IPS DF 19.7 (cell line): ENCODE data around the gene PPIA.
"Not testable (repeated sequence)": the region's sequence is repeated elsewhere in the genome, so short reads cannot be mapped to it uniquely, and the experiment has no call there.

Experiments used
- DNase-seq: peaks from one replicate; pipeline ENCODE4 v3.0.0-alpha.2; 2013; ENCODE audit warnings: low read depth, low spot score

The PPIA gene

GRCh38 chr7:44827567-44827966 is 31.1 kb downstream of the PPIA start:
- no peak for DNase-seq

DNA sequence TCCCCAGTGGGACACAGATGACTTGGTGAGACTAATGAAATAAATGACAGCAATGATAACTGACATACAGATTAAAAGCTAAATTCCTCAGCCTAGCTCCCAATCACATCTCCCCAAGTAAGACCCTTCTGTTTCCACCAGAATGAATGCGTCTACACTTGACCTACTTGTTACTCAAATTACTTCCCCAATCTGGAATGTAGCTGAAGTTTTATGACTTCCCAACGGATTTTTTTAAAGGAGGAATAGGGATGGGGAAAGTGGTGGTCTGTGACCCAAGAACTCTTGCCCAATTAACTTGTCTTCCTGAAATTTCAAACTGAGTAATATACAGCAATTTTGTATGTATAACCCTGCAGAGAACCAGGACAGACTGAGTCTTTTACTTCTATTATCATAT is 42.3 kb downstream of the PPIA start:
- DNase-seq = no peak

GRCh38 chr7:44842675-44843074 is 46.2 kb downstream of the PPIA start:
- DNase-seq = not testable (repeated sequence)

DNA sequence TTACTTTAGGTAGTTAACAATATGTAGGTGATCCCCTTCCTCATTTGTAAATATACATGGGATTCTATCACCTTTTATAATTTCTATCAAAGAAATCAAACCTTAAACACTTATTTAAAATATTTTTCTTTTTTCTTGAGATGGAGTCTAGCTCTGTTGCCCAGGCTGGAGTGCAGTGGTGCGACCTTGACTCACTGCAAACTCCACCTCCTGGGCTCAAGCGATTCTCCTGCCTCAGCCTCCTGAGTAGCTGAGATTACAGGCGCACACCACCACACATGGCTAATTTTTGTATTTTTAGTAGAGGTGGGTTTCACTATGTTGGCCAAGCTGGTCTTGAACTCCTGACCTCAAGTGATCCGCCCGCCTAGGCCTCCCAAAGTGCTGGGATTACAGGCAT is 47.0 kb downstream of the PPIA start:
- DNase-seq = not testable (repeated sequence)

DNA sequence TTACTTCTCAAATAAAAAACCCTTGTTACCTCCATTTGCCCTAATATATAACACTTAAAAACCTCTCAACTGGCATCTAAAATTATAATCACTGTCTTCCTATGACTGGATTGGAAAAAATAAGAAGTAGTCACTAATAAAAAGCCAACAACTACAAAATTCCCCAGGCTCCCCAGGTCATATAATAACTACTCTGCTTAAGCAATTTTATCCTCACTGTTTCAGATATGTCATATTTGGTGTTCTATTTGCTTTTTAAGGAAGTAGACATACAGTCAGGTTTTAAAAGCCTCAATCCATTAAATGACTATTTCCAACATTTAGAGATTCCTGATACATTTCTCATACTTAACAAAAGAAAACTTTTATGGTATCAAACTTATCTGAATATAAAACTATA is 49.0 kb downstream of the PPIA start:
- no peak for DNase-seq

GRCh38 chr7:44846390-44846789 is 49.9 kb downstream of the PPIA start:
- not testable (repeated sequence) for DNase-seq

- no peak for DNase-seq
These were observed 50.5 kb downstream of the PPIA start for GRCh38 chr7:44846816-44847508.

- DNase-seq = peak; percentile 25
These were observed 51.0 kb downstream of the PPIA start for GRCh38 chr7:44847509-44847919.

DNA sequence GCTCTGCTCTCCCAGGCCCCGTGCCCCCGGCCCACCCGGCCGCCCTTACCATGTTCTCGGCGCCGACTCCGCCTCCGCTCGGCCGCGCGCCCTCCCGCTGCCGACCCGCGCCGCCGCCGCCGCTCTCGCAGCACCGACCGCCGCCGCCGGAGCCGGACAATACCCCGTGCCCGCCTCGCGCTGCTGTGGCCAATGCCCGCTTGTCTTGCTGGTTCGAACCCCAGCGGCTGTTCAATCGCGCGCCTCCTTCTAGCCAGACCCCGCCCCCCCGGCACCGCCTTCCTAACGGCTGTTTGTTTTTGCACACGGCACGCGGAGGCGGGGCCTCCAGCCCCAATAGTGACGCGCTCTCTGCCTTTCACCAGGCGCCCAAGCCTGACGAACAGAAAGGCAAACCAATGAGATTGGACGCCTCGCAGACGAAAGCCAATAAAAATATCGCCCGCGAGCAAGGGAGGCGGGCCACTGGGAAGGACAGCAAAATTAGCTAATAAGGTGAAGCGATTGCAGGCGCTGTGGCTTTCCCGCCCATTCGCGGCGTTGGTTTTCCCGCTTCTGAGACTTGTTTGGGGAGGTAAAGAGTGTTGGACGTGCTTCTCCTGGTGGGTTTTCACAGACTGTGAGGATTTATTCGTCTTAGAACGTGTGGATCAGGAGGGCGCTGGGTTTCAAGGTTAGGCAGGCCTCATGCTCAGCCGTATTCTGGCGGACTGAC is 51.6 kb downstream of the PPIA start, which contains the start of gene H2AZ2:
H2AZ2 (minus strand) TSS at position 168 of the 715 bp plus-strand sequence; CDS start at position 52, 116 bp downstream.
- peak; percentile 97 for DNase-seq

- no peak for DNase-seq
These were observed 52.9 kb downstream of the PPIA start for GRCh38 chr7:44849259-44849884.

- no peak for DNase-seq
These were observed 53.5 kb downstream of the PPIA start for GRCh38 chr7:44849885-44850544.

- DNase-seq = no peak
These were observed 56.1 kb downstream of the PPIA start for GRCh38 chr7:44852590-44852989.
